ENCODE measurements around the gene KSR1. TPM values are rescaled to one million over a fixed set of nuclear protein-coding genes. Genes with fewer than 3 reads are reported as not detected.

KSR1 gene
- total and polyA plus RNA-seq, 2 of the 8 experiments (the other 6 are each of a cell fraction or from before 2014, with no cell fraction given) = 14.1 to 34.7 TPM

DNA sequence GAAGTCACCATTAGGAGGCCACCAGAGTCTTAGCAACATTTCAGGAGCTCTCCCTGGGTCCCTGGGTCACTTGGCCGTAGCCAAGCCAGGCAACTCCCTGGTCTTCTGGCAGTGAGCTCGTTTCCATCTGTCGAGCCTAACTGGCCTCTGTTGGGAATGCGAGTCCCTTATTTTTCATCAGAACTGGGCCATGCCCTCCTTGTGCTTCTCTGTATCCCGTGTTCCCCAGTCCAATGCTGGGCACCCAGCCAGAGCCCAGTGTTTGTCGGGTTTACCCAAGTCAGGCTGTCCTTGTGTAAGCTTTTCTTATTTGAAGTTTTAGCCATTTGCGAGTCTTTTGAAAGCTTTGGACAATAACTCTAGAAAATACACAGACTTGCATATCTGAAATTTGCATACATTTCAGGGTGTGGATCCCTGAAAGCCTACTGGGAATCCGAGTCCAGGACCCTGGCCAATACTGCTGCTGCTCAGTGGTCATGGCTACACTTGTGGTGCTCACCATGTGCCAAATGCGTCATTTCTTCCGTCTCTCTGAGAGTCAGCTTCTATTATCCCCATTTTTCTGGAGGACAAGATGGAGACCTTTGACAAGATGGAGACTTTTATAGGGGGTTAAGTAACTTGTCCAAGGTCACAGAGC, 93.1 kb downstream of the KSR1 start (continued):
- TF ChIP-seq SP4 (IDR thresholded peaks at IDR 0.05; ENCODE audit: low read length) (no peak), RNF2 (IDR thresholded peaks at IDR 0.05; ENCODE audit: borderline replicate concordance, low read depth, low read length, missing control alignments, poor library complexity, severe bottlenecking) (no peak), GTF2F1 (IDR thresholded peaks at IDR 0.05; ENCODE audit: borderline replicate concordance, low read depth, low read length) (no peak), EP300 (IDR thresholded peaks at IDR 0.05; ENCODE audit: borderline replicate concordance in 1 of 2, low read depth in 2 of 2, low read length in 2 of 2) (no peak), EZH2 (IDR thresholded peaks at IDR 0.05; ENCODE audit: low read depth, low read length, severe bottlenecking) (no peak)

Measured in H1 (cell line).